HG02642 (cell line): ENCODE measurements around the gene MACROD2.
"Not testable (repeated sequence)": the region's sequence is repeated elsewhere in the genome, so short reads cannot be mapped to it uniquely, and the experiment has no call there.

ENCODE experiments used
- ATAC-seq: cut with Tn5 transposase; IDR thresholded peaks from one replicate; pipeline ENCODE4 v1.9.1; 2021; ENCODE audit warnings: mild to moderate bottlenecking; ENCODE audit not compliant: unreplicated experiment, poor library complexity

Gene MACROD2

GRCh38 chr20:15375836-15376235, 1380.5 kb downstream of the MACROD2 start:
- no peak for ATAC-seq

- ATAC-seq: not testable (repeated sequence)
These were observed 1382.3 kb downstream of the MACROD2 start for GRCh38 chr20:15377603-15378002.

DNA sequence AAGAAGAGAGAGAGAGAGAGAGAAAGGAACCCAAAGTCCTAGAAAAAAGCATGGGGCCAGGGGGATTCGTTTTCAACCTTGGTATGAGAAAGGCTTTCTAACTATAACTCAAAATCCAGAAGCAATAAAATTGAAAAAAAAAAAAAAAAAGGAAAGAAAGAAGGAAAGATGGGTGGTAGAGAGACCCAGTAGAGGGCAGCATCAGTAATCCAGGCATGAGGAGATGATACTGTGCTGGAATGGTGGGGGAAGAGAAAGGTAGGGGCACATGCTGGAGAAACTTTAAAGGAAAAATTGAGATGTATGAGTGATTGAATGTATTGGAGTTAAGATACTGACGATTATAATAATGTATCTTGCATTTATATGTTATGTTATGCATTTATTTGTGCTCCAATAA, 1382.8 kb downstream of the MACROD2 start:
- no peak for ATAC-seq

GRCh38 chr20:15379681-15380296, 1384.5 kb downstream of the MACROD2 start:
- no peak for ATAC-seq

- ATAC-seq: no peak
These were observed 1385.5 kb downstream of the MACROD2 start for GRCh38 chr20:15380770-15381169.

GRCh38 chr20:15387228-15387627, 1391.9 kb downstream of the MACROD2 start:
- ATAC-seq: no peak

- no peak for ATAC-seq
These were observed 1400.1 kb downstream of the MACROD2 start for GRCh38 chr20:15395457-15395856.

DNA sequence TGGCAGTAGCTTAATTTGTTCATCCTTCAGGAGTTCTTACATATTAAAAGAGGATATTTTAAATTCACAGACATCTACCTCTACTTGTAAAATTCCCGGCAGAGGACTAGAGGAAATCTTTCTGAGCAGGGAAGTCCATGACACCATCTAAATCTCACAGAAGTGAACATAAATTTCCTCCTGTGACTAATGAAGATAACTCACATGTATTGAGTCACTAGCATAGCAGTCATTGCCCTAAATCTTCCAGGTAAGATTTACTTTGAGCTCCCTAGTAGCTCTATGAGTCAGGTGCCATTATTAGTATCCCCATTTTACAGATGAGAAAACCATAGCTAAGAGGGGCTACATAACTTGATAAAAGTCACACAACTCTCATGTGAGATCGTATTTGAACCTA, 1400.7 kb downstream of the MACROD2 start:
- ATAC-seq: no peak

DNA sequence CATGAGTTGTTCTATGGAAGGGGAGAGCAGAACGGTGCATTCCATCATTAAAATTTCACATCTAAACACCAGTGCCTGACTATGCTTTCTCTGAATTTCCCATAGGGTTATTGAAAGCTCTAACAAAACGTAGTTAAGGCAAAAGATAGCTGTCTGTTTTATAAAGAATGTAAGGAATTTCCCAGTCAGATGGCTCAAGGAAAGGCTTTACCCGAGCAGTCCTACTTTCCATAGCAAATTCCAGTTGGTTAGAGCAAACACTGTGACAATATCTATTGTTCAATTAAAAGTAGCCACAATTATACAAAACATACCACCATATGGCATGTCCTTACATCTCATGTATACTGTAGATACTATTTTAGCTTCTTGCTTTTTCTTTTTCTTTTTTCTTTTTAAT, 1401.6 kb downstream of the MACROD2 start:
- no peak for ATAC-seq

DNA sequence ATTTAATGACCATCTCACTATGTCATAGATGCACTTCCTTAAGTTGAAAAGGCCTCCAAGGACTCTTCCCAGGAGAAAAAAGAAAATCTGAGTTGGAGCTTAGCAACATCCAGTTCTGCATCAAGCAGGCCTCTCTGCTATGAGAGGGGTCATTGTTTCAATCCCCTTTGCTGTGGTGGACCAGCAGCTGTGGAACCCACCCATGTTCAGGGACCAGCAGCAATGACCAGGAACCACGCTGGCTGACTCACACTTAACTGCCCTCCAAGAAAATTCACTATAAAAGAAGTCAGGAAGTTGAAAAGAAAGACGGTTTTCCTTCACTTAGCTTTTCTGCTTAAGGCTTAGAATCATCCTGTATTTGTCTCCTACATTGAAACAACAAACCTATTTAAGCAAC, 1404.5 kb downstream of the MACROD2 start:
- ATAC-seq: no peak

- ATAC-seq: no peak
These were observed 1410.8 kb downstream of the MACROD2 start for GRCh38 chr20:15406072-15406471.

DNA sequence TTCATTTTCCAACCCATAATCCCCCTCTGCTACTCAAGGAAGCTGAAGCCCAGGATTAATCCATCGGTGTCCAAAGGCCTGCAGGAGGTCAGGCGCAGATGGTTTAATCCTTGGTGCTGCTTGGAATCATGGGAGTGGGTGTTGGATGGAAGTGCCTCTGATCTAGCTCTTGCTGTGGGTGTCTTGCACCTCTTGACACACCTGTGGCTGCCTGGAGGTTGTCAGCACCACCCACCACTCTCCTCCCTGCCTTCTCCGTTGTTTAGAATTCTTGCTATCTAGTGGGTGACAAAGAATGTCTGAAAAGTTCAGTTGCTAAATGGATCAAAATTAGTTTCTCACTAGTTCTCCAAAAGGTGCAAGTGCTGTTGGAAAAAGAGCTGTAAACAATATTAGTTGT, 1416.5 kb downstream of the MACROD2 start:
- no peak for ATAC-seq

GRCh38 chr20:15415908-15416307, 1420.6 kb downstream of the MACROD2 start:
- ATAC-seq: no peak

DNA sequence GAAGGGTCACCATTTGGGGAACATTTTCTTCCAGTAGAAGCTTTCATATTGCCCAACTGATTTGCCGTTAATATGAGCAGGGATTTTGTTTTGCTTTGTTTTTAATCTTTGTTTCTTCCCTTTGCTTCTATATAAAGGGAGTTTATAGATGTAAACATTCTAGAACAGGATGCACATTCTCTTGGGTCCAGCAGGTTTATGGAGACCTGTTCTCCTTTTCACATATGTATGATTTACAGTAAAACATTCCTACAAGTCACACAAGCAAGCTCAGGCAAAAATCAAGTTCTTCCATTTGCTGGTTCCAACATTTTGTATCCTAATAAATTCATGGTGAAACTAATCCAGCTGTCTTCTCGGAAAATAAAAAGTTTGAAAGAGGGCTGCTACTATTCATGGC, 1424.5 kb downstream of the MACROD2 start:
- ATAC-seq: no peak

DNA sequence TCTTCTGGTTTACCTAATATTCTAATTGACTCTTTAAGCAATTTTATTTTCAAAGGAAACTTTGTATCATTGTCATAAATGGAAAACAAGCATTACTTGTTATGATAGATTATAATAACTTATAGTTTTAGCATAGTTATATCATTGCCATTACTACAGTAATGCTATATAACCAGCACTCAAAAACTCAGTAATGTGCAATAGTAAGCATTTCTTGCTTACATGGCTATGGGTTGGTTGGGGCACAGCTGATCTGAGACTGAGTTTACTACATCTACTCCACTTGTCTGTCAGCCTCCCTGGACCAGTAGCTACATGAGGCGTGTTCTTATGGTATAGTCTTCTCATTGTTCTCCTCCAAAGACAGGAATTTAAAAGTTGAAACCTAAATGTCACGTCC, 1427.7 kb downstream of the MACROD2 start:
- ATAC-seq: no peak

GRCh38 chr20:15439551-15439950, 1444.2 kb downstream of the MACROD2 start:
- ATAC-seq: no peak

- no peak for ATAC-seq
These were observed 1444.9 kb downstream of the MACROD2 start for GRCh38 chr20:15440049-15440820.

DNA sequence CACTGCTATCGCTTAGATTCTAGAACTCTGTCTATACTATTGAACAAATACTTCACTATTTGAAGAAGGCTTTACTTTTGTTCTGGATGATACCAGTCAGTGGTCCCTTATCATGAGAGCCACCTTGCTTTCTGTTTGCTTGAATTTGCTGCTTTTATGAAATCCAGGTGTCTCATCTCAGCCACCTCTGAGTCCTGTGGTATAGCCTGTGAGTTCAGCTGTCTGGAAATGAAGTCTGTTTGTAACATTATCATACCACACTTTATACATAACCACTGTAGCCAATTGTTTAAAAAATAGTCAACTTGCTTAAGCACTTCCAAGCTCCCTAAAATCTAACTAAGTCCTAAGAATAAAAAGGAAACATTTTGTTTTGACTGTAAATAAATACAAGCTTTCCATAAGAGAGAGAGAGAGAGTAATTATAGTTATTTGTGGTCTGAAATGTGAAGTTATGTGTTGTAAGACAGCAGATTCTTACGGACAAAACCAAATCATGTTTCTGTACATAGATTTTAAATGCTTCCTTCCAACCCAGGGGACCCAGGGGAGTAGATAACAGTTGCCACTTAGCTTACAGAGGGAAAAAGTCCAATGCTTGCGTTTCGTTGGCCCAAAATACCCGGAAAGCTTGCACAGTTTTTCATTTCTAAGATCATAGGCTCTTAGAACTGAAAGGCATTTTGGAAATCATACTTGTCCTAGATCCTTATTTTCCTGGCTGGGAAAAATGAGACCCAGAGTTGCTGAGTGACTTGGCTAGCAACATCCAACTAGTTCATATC, 1449.9 kb downstream of the MACROD2 start:
- ATAC-seq: no peak

DNA sequence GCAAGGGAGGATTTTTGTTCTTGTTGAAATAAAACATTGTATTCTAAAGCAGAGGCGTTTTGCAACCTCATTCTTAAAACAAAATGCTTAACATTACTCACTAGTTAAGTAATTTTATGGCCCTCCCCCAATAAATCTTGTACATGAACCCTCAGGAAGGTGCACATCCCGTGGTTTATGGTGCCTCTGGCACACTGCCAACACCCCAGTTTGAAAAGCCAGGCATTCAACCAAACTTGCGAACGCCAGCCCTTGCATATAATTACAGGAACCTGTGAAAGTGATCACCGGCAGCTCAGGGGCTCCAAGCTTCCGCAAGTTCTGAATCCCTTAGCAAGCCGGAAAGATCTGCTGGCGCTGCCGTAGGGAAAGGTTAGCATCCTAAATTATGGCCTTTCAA, 1451.1 kb downstream of the MACROD2 start:
- ATAC-seq: no peak

- ATAC-seq: no peak
These were observed 1452.2 kb downstream of the MACROD2 start for GRCh38 chr20:15447549-15447948.

DNA sequence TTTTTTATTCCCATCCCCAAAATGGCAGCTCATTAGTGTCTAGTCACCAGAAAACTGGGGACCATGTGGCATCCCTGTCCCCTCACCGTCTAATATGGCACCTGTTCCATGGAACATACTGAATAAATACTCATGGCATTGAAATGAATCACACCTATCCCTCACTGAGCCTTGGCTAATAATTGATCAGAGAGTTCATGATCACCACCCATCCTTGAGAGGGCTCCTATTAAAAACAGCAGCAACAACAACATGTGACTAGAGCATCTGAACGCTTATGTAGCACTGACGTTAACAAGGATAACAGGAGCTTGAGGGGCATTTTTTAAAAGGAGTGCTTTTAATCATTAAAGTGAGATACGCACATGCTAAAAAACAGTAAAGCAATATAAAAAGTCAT, 1453.7 kb downstream of the MACROD2 start:
- no peak for ATAC-seq
